NB4 (cell line): Measurements from ENCODE around the gene C10orf53.

Experiments
- TF ChIP-seq, protein P1 (sequence below): IDR thresholded peaks from one replicate; pipeline ENCODE4 v1.5.1; 2012; ENCODE audit warnings: low read depth, low read length
- TF ChIP-seq, protein P2 (sequence below): IDR thresholded peaks from 2 replicates; pipeline ENCODE4 v1.6.1; 2011; ENCODE audit warnings: low read depth, low read length

DNA sequence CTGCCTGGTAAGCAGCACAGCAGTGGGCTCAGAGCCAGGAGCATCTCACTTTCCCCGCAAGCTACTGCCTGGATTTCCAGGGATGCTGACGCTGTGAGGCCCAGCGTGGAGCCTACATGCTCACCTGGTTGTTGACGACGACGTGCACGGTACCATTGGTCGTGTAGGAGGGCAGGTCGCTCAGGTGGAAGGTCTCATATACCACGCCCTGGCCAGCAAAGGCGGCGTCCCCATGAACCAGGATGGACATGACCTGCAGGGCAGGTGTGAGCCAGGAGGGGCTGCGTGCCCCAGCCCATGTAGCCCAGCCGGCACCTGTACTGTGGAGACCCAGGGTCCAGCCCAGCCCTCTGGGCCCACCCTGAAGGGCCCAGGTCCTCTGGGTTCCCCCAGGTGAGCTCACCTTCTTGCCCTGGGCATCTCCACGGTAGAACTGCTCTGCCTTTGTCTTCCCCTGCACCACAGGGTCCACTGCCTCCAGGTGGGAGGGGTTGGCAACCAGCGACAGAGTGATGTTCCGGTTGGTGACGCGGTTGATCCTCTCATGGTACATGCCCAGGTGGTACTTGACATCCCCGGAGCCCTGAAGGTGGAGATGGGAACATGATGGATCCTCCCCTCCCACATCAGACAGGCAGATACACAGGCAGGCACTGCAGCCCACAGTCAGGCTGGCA, 67.3 kb downstream of the C10orf53 start:
- TF ChIP-seq, protein P1, sequence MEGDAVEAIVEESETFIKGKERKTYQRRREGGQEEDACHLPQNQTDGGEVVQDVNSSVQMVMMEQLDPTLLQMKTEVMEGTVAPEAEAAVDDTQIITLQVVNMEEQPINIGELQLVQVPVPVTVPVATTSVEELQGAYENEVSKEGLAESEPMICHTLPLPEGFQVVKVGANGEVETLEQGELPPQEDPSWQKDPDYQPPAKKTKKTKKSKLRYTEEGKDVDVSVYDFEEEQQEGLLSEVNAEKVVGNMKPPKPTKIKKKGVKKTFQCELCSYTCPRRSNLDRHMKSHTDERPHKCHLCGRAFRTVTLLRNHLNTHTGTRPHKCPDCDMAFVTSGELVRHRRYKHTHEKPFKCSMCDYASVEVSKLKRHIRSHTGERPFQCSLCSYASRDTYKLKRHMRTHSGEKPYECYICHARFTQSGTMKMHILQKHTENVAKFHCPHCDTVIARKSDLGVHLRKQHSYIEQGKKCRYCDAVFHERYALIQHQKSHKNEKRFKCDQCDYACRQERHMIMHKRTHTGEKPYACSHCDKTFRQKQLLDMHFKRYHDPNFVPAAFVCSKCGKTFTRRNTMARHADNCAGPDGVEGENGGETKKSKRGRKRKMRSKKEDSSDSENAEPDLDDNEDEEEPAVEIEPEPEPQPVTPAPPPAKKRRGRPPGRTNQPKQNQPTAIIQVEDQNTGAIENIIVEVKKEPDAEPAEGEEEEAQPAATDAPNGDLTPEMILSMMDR, result no peak
- TF ChIP-seq, protein P2, sequence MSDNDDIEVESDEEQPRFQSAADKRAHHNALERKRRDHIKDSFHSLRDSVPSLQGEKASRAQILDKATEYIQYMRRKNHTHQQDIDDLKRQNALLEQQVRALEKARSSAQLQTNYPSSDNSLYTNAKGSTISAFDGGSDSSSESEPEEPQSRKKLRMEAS, result no peak
